Measurements from ENCODE around the gene ENTPD2.
A peak's percentile ranks its signal among the peaks of the same experiment; 100 is the strongest.
"Not testable (repeated sequence)": the region's sequence is repeated elsewhere in the genome, so short reads cannot be mapped to it uniquely, and the experiment has no call there.

ENTPD2 gene

GRCh38 chr9:137063311-137064026 lies 9.6 kb upstream of the ENTPD2 start:
- no peak for DNase-seq

GRCh38 chr9:137062798-137063197 lies 8.9 kb upstream of the ENTPD2 start:
- DNase-seq = not testable (repeated sequence)

GRCh38 chr9:137062384-137062783 lies 8.5 kb upstream of the ENTPD2 start:
- DNase-seq = no peak

- no peak for DNase-seq
Observed at GRCh38 chr9:137058521-137059234, 4.8 kb upstream of the ENTPD2 start.

GRCh38 chr9:137057545-137057944 lies 3.7 kb upstream of the ENTPD2 start:
- no peak for DNase-seq

GRCh38 chr9:137056739-137057415 lies 3.0 kb upstream of the ENTPD2 start:
- no peak for DNase-seq

- no peak for DNase-seq
Observed at GRCh38 chr9:137055385-137056364, 1.8 kb upstream of the ENTPD2 start.

GRCh38 chr9:137054932-137055384 lies 1.1 kb upstream of the ENTPD2 start:
- no peak for DNase-seq

GRCh38 chr9:137052998-137053943 lies 590 bp downstream of the ENTPD2 start:
- DNase-seq = no peak

GRCh38 chr9:137052293-137052692 lies 1.6 kb downstream of the ENTPD2 start:
- DNase-seq = no peak

- DNase-seq = no peak
Observed at GRCh38 chr9:137051145-137051724, 2.6 kb downstream of the ENTPD2 start.

- no peak for DNase-seq
Observed at GRCh38 chr9:137050570-137050969, 3.3 kb downstream of the ENTPD2 start.

- DNase-seq = peak; percentile 40
Observed at GRCh38 chr9:137049544-137050449, 4.1 kb downstream of the ENTPD2 start.

GRCh38 chr9:137048655-137049543 lies 5.0 kb downstream of the ENTPD2 start:
- no peak for DNase-seq

GRCh38 chr9:137046088-137046787 lies 7.6 kb downstream of the ENTPD2 start, which contains the start of gene NPDC1:
TSS of gene NPDC1 (minus strand) at chr9:137046177. CDS start at chr9:137045989, 188 bp downstream.
- DNase-seq = peak; percentile 73

GRCh38 chr9:137045294-137046087 lies 8.4 kb downstream of the ENTPD2 start:
- no peak for DNase-seq

Measured in GDM1 (cell line).